Liver (tissue), 9 donors: ENCODE data around the gene RPS6KC1. TPM values are rescaled to one million over a fixed set of nuclear protein-coding genes. Genes with fewer than 3 reads are reported as not detected.

Experiments
- DNase-seq: peaks from one replicate; pipeline ENCODE4 v3.0.0-alpha.2; 2017; ENCODE audit warnings: low spot score
- H3K27ac ChIP-seq, 2 donors: one replicate each; pipeline ENCODE4 v1.7.0; 2013; ENCODE audit warnings: inconsistent platforms in 2 of 2, low read length in 2 of 2, control low read depth in 1 of 2, low read depth in 1 of 2, mild to moderate bottlenecking in 1 of 2
- H3K27me3 ChIP-seq, 4 donors: one replicate each; pipeline versions ENCODE4 v1.6.1 to v1.7.0; 2013; ENCODE audit warnings: low read length in 3 of 4, inconsistent platforms in 1 of 4, mild to moderate bottlenecking in 1 of 4, moderate library complexity in 1 of 4; ENCODE audit not compliant: control insufficient read depth in 4 of 4, insufficient read depth in 4 of 4
- H3K36me3 ChIP-seq, 4 donors: one replicate each; pipeline versions ENCODE4 v1.6.1 to v1.7.0; 2013; ENCODE audit warnings: low read length in 3 of 4, mild to moderate bottlenecking in 3 of 4, low read depth in 1 of 4, moderate library complexity in 1 of 4; ENCODE audit not compliant: control insufficient read depth in 4 of 4, insufficient read depth in 3 of 4
- H3K4me1 ChIP-seq, 4 donors: one replicate each; pipeline versions ENCODE4 v1.6.1 to v1.7.0; 2013; ENCODE audit warnings: low read length in 3 of 4, mild to moderate bottlenecking in 3 of 4, moderate library complexity in 1 of 4; ENCODE audit not compliant: control insufficient read depth in 4 of 4, insufficient read depth in 4 of 4
- H3K4me3 ChIP-seq, 3 donors: one replicate each; pipeline versions ENCODE4 v1.6.1 to v1.7.0; 2013; ENCODE audit warnings: low read length in 3 of 3, control low read depth in 1 of 3, low read depth in 1 of 3, mild to moderate bottlenecking in 1 of 3
- H3K9ac ChIP-seq, 2 donors: one replicate each; pipeline ENCODE4 v1.7.0; 2013; ENCODE audit warnings: low read length in 2 of 2, mild to moderate bottlenecking in 2 of 2, moderate library complexity in 2 of 2, control low read depth in 1 of 2, low read depth in 1 of 2
- H3K9me3 ChIP-seq, 4 donors: one replicate each; pipeline versions ENCODE4 v1.6.1 to v1.7.0; 2013; ENCODE audit warnings: low read length in 3 of 4; ENCODE audit not compliant: control insufficient read depth in 4 of 4
- EGR1 ChIP-seq, 2 donors: IDR thresholded peaks; 2 replicates each; pipeline ENCODE4 v1.6.1; 2016 to 2018; ENCODE audit warnings: antibody characterized with exemption in 2 of 2, low read depth in 2 of 2
- FOXA1 ChIP-seq: IDR thresholded peaks from 2 replicates; pipeline ENCODE4 v1.6.1; 2016; ENCODE audit warnings: antibody characterized with exemption
- FOXA2 ChIP-seq: IDR thresholded peaks from 2 replicates; pipeline ENCODE4 v1.6.1; 2016; ENCODE audit warnings: antibody characterized with exemption
- GABPA ChIP-seq, 2 donors: IDR thresholded peaks in 1 of 2; conservative IDR thresholded peaks in 1 of 2; 2 replicates each; pipeline ENCODE4 v1.6.1; 2016; ENCODE audit warnings: antibody characterized with exemption in 2 of 2, mild to moderate bottlenecking in 1 of 2, moderate library complexity in 1 of 2
- HNF4A ChIP-seq, 2 donors: conservative IDR thresholded peaks; 2 replicates each; pipeline ENCODE4 v1.6.1; 2016; ENCODE audit warnings: antibody characterized with exemption in 2 of 2, mild to moderate bottlenecking in 2 of 2
- HNF4G ChIP-seq: IDR thresholded peaks from 2 replicates; pipeline ENCODE4 v1.6.1; 2016; ENCODE audit warnings: antibody characterized with exemption
- JUND ChIP-seq, 2 donors: IDR thresholded peaks; 2 replicates each; pipeline ENCODE4 v1.6.1; 2016; ENCODE audit warnings: antibody characterized with exemption in 2 of 2
- NR2F2 ChIP-seq: IDR thresholded peaks from 2 replicates; pipeline ENCODE4 v1.6.1; 2016; ENCODE audit warnings: antibody characterized with exemption
- RAD21 ChIP-seq, 2 donors: IDR thresholded peaks; 2 replicates each; pipeline ENCODE4 v1.6.1; 2016; ENCODE audit warnings: antibody characterized with exemption in 2 of 2, mild to moderate bottlenecking in 2 of 2
- RXRA ChIP-seq, 2 donors: IDR thresholded peaks; 2 replicates each; pipeline ENCODE4 v1.6.1; 2017 to 2018; ENCODE audit warnings: antibody characterized with exemption in 2 of 2, mild to moderate bottlenecking in 1 of 2
- SP1 ChIP-seq: IDR thresholded peaks from 2 replicates; pipeline ENCODE4 v1.6.1; 2018; ENCODE audit warnings: antibody characterized with exemption, mild to moderate bottlenecking
- TAF1 ChIP-seq: conservative IDR thresholded peaks from 2 replicates; pipeline ENCODE4 v1.6.1; 2016; ENCODE audit warnings: antibody characterized with exemption, mild to moderate bottlenecking
- YY1 ChIP-seq: IDR thresholded peaks from 2 replicates; pipeline ENCODE4 v1.6.1; 2016; ENCODE audit warnings: antibody characterized with exemption, mild to moderate bottlenecking
- WGBS: extraction: QIAGEN DNeasy Blood & Tissue Kit; methylation state at CpG from one replicate; pipeline ENCODE4 v1.1.7; 2013; 5-methylcytosine and 5-hydroxymethylcytosine counted together
- polyA plus RNA-seq, 2 donors: library from polyadenylated mRNA; stranded (reverse) in 1 of 2; unstranded in 1 of 2; fragments of 200-250 nt in 1 of 2; fragments of >200 nt in 1 of 2; fragmentation: Nextera tagmentation in 1 of 2; extraction: Ambion mirVana in 1 of 2; gene quantifications; one replicate each; pipeline versions ENCODE4 v1.2.1 to v1.2.3, GENCODE V29; 2013 to 2015
- total RNA-seq, 2 donors: library from RNA; depleted of rRNA; stranded (reverse); fragments of >200 nt; gene quantifications; one replicate each; pipeline ENCODE4 v1.2.3, GENCODE V29; 2014
- TF ChIP-seq, protein P1 (sequence below): IDR thresholded peaks from 2 replicates; pipeline ENCODE4 v1.6.1; 2016; ENCODE audit warnings: antibody characterized with exemption
- TF ChIP-seq, protein P2 (sequence below): IDR thresholded peaks from 2 replicates; pipeline ENCODE4 v1.6.1; 2016; ENCODE audit warnings: antibody characterized with exemption
- TF ChIP-seq, protein P3 (sequence below): fragments of 150-350 bp; IDR thresholded peaks from 2 replicates; pipeline ENCODE4 v1.5.1; 2017; ENCODE audit warnings: improper control_type of control experiment, low read depth, low read length; ENCODE audit not compliant: missing input control
- TF ChIP-seq, protein P4 (sequence below): IDR thresholded peaks from 2 replicates; pipeline ENCODE4 v1.6.1; 2016; ENCODE audit warnings: antibody characterized with exemption, mild to moderate bottlenecking
- TF ChIP-seq, protein P5 (sequence below): IDR thresholded peaks from 2 replicates; pipeline ENCODE4 v1.6.1; 2016; ENCODE audit warnings: antibody characterized with exemption
- donor health status: healthy.
- donor health status: healthy.
- donor health status: healthy.
- donor health status: healthy.
- donor health status: healthy.

RPS6KC1 gene
- total and polyA plus RNA-seq, 4 donors, result 3.5 to 15.6 (median 9.8) TPM

DNA sequence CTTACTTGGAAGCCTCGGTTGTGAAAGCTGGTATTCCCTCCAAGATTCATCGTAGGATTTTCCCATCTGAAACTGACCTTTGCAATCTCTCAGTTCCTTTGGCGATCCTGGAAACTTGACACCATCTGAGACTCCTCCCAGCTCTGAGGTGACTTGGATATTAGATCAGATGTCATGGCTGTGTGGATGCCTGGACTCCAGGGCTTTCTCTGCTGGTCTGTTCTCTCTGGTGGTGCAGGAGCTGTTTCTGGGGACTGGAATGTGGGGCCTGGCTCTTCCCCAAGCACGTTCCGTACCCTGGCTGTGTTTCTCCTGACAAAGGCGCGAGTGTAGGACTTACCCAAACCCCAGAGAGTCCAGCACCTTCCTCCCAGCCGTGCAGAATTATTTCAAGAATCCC, 252.2 kb downstream of the RPS6KC1 start:
- Histone ChIP-seq H3K9ac (no peak overlapping the region), H3K27ac (no peak overlapping the region), H3K9me3 (no peaks in the 10 kb centered on the region), H3K27me3 (no peaks in the 10 kb centered on the region), H3K4me3 (no peak overlapping the region), H3K4me1 (no peaks in the 10 kb centered on the region), H3K36me3 (no peaks in the 10 kb centered on the region)
- no peak for TF ChIP-seq HNF4A (conservative IDR thresholded peaks at IDR 0.05)
- TF ChIP-seq, protein P1, sequence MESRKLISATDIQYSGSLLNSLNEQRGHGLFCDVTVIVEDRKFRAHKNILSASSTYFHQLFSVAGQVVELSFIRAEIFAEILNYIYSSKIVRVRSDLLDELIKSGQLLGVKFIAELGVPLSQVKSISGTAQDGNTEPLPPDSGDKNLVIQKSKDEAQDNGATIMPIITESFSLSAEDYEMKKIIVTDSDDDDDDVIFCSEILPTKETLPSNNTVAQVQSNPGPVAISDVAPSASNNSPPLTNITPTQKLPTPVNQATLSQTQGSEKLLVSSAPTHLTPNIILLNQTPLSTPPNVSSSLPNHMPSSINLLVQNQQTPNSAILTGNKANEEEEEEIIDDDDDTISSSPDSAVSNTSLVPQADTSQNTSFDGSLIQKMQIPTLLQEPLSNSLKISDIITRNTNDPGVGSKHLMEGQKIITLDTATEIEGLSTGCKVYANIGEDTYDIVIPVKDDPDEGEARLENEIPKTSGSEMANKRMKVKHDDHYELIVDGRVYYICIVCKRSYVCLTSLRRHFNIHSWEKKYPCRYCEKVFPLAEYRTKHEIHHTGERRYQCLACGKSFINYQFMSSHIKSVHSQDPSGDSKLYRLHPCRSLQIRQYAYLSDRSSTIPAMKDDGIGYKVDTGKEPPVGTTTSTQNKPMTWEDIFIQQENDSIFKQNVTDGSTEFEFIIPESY, result no peak
- no peak for TF ChIP-seq YY1
- TF ChIP-seq EGR1 (IDR thresholded peaks at IDR 0.05; ENCODE audit: low read depth in 2 of 2), result no peak
- TF ChIP-seq RXRA (IDR thresholded peaks at IDR 0.05), result no peak
- TF ChIP-seq, protein P2, sequence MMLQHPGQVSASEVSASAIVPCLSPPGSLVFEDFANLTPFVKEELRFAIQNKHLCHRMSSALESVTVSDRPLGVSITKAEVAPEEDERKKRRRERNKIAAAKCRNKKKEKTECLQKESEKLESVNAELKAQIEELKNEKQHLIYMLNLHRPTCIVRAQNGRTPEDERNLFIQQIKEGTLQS, result no peak
- TF ChIP-seq NR2F2, result no peak
- no peak for TF ChIP-seq FOXA2
- TF ChIP-seq, protein P3, sequence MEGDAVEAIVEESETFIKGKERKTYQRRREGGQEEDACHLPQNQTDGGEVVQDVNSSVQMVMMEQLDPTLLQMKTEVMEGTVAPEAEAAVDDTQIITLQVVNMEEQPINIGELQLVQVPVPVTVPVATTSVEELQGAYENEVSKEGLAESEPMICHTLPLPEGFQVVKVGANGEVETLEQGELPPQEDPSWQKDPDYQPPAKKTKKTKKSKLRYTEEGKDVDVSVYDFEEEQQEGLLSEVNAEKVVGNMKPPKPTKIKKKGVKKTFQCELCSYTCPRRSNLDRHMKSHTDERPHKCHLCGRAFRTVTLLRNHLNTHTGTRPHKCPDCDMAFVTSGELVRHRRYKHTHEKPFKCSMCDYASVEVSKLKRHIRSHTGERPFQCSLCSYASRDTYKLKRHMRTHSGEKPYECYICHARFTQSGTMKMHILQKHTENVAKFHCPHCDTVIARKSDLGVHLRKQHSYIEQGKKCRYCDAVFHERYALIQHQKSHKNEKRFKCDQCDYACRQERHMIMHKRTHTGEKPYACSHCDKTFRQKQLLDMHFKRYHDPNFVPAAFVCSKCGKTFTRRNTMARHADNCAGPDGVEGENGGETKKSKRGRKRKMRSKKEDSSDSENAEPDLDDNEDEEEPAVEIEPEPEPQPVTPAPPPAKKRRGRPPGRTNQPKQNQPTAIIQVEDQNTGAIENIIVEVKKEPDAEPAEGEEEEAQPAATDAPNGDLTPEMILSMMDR, result no peak
- no peak for TF ChIP-seq JUND (IDR thresholded peaks at IDR 0.05)
- no peak for TF ChIP-seq RAD21 (IDR thresholded peaks at IDR 0.05)
- no peak for TF ChIP-seq HNF4G
- 65% methylated on average over 8 of the region's 8 CpGs for WGBS
- DNase-seq, result no peak

DNA sequence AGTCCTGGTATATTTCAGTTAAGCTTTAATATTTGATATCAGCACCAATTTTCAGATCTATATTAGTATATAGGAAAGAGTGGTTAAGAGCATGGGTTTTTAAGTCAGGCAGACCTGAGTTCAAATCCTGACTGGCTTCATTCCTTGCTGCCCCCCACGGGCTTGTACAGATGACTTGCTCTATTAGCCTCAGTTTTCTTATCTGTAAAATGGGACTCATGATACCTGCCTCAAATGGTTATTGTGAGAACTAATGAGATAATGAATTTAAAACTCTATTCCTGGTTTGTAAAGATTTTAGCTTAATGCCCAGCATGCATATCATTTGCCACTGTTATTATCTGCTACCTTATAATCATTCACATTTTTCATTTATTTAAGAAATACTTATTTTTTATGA, 264.5 kb downstream of the RPS6KC1 start:
- 87% methylated on average over 1 of the region's 1 CpG for WGBS
- Histone ChIP-seq H3K27ac (no peak overlapping the region), H3K4me1 (no peaks in the 10 kb centered on the region), H3K4me3 (no peak overlapping the region), H3K27me3 (no peaks in the 10 kb centered on the region), H3K9me3 (no peaks in the 10 kb centered on the region), H3K9ac (no peak overlapping the region), H3K36me3 (no peaks in the 10 kb centered on the region)
- DNase-seq, result no peak
- TF ChIP-seq, protein P2, result no peak
- TF ChIP-seq GABPA (IDR thresholded peaks at IDR 0.05 in 1 of 2, conservative IDR thresholded peaks at IDR 0.05 in 1 of 2), result no peak
- TF ChIP-seq, protein P4, sequence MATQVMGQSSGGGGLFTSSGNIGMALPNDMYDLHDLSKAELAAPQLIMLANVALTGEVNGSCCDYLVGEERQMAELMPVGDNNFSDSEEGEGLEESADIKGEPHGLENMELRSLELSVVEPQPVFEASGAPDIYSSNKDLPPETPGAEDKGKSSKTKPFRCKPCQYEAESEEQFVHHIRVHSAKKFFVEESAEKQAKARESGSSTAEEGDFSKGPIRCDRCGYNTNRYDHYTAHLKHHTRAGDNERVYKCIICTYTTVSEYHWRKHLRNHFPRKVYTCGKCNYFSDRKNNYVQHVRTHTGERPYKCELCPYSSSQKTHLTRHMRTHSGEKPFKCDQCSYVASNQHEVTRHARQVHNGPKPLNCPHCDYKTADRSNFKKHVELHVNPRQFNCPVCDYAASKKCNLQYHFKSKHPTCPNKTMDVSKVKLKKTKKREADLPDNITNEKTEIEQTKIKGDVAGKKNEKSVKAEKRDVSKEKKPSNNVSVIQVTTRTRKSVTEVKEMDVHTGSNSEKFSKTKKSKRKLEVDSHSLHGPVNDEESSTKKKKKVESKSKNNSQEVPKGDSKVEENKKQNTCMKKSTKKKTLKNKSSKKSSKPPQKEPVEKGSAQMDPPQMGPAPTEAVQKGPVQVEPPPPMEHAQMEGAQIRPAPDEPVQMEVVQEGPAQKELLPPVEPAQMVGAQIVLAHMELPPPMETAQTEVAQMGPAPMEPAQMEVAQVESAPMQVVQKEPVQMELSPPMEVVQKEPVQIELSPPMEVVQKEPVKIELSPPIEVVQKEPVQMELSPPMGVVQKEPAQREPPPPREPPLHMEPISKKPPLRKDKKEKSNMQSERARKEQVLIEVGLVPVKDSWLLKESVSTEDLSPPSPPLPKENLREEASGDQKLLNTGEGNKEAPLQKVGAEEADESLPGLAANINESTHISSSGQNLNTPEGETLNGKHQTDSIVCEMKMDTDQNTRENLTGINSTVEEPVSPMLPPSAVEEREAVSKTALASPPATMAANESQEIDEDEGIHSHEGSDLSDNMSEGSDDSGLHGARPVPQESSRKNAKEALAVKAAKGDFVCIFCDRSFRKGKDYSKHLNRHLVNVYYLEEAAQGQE, result no peak
- TF ChIP-seq YY1, result no peak
- TF ChIP-seq RXRA (IDR thresholded peaks at IDR 0.05), result no peak
- TF ChIP-seq, protein P5, sequence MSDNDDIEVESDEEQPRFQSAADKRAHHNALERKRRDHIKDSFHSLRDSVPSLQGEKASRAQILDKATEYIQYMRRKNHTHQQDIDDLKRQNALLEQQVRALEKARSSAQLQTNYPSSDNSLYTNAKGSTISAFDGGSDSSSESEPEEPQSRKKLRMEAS, result no peak
- no peak for TF ChIP-seq EGR1 (IDR thresholded peaks at IDR 0.05; ENCODE audit: low read depth in 2 of 2)
- TF ChIP-seq HNF4A (conservative IDR thresholded peaks at IDR 0.05), result no peak
- no peak for TF ChIP-seq JUND (IDR thresholded peaks at IDR 0.05)
- no peak for TF ChIP-seq TAF1
- no peak for TF ChIP-seq FOXA1
- TF ChIP-seq, protein P3, result no peak
- no peak for TF ChIP-seq FOXA2
- no peak for TF ChIP-seq RAD21 (IDR thresholded peaks at IDR 0.05)
- no peak for TF ChIP-seq SP1
- no peak for TF ChIP-seq NR2F2
- TF ChIP-seq, protein P1, result no peak
